Activated naive CD4-positive, alpha-beta T cell treated with anti-CD3 and anti-CD28 coated beads, Interleukin-2, amount 10 ng/mL, durations not matched to agents 7 days and 5 days (primary cell): ENCODE measurements around the gene PEG3.

ENCODE experiments used
- CTCF ChIA-PET: fragments of 350-600 bp; sonication (Branson Sonifier 250); formaldehyde crosslinking; loops from one replicate; lab custom pipeline; 2021; ENCODE audit warnings: antibody characterized with exemption; lab: Charles Lee
- DNase-seq: peaks from one replicate; pipeline ENCODE4 v3.0.0-alpha.2; 2020
- H3K27ac Mint-ChIP-seq: one replicate; pipeline ENCODE4 v1.8.0; 2021; ENCODE audit warnings: mild to moderate bottlenecking, moderate library complexity, mixed read lengths
- H3K27me3 Mint-ChIP-seq: one replicate; pipeline ENCODE4 v1.8.0; 2021; ENCODE audit warnings: mild to moderate bottlenecking, mixed read lengths
- H3K36me3 Mint-ChIP-seq: one replicate; pipeline ENCODE4 v1.8.0; 2021; ENCODE audit warnings: mixed read lengths
- H3K4me1 Mint-ChIP-seq: one replicate; pipeline ENCODE4 v1.8.0; 2021; ENCODE audit warnings: mixed read lengths
- H3K4me3 Mint-ChIP-seq: one replicate; pipeline ENCODE4 v1.8.0; 2021; ENCODE audit warnings: mild to moderate bottlenecking, moderate library complexity, mixed read lengths
- H3K9me3 Mint-ChIP-seq: one replicate; pipeline ENCODE4 v1.8.0; 2021; ENCODE audit warnings: mixed read lengths

The PEG3 gene

DNA sequence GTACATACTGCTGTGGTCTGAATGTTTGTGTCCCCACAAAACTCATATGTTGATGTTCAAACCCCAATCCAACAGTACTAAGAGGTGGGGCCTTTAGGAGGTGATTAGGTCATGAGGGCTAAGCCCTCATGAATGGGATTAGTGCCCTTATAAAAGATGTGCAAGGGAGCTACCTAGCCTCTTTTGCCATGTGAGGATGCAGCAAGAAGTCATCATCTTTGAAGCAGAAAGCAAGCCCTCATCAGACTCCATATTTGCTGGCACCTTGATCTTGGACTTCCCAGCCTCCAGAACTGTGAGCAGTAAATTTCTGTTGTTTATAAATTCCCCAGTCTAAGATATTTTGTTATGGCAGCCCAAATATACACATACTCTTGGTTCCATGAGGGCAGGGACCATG, 33.9 kb downstream of the PEG3 start:
- CTCF ChIA-PET, result no interaction called here
- Mint-ChIP-seq H3K4me3 (no peak overlapping the region), H3K4me1 (no peaks in the 10 kb centered on the region), H3K9me3 (peaks cover 71% of the 10 kb centered on the region), H3K36me3 (no peaks in the 10 kb centered on the region), H3K27ac (no peak overlapping the region), H3K27me3 (no peaks in the 10 kb centered on the region)
- no peak for DNase-seq
